Measurements from ENCODE around the gene PANX1.

The PANX1 gene

DNA sequence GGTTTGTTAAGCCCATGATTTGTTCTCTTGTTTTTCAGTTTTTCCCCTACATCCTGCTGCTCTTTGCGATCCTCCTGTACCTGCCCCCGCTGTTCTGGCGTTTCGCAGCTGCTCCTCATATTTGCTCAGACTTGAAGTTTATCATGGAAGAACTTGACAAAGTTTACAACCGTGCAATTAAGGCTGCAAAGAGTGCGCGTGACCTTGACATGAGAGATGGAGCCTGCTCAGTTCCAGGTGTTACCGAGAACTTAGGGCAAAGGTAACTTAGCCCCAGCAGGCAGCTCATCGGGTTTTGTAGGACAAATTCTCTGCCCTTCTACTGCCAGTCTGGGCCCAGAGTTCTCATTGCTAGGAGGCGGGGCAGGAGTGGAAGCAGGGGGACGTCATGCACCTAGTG lies 49.7 kb downstream of the PANX1 start:
- Histone ChIP-seq H3K4me3 (no peak overlapping the region), H3K27ac (no peak overlapping the region)

DNA sequence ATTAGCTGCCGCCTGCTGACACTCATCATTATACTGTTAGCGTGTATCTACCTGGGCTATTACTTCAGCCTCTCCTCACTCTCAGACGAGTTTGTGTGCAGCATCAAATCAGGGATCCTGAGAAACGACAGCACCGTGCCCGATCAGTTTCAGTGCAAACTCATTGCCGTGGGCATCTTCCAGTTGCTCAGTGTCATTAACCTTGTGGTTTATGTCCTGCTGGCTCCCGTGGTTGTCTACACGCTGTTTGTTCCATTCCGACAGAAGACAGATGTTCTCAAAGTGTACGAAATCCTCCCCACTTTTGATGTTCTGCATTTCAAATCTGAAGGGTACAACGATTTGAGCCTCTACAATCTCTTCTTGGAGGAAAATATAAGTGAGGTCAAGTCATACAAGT lies 51.1 kb downstream of the PANX1 start:
- H3K4me3 ChIP-seq = no peak overlapping the region

DNA sequence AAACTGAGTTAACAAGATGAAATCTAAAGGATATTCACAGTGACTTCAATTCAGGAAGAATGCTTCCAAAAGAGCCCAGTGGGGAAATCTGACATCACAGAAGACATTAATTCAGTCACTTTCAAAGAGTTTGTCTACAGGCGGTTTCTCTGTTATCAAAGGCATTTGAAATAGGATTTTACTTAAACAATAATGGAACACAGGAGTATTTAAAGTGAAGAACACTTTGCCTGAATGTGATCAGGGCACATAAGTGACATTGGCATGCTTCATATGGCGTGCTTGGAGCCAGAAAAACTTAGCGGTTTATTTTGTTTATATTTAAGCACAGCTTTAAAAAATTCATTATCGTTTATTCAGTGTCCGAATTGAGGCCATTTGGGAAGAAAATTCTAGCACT lies 52.9 kb downstream of the PANX1 start:
- no peak overlapping the region for H3K27ac ChIP-seq
- H3K4me3 ChIP-seq = no peak overlapping the region

More for the DNA sequence above, 51.1 kb downstream of the PANX1 start:
- no peak overlapping the region for H3K27ac ChIP-seq

DNA sequence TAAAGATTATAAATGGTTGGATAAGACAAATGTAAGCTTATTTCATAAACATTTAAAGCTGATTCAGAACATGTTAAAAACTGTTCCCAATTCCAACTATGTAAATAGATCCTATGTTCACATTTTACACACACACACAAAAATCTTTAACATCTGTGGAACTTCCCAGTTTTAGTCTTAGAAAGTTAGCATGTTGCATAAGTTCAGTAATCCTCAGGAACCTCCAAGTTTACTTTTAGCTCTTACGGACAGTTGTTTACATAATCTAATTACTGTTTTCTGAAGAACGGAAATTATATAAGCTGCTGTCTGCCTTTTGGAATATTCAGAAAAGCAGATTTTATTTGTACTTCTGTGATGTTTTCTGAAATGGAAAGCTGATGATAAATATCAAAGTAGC lies 53.3 kb downstream of the PANX1 start:
- Histone ChIP-seq H3K4me3 (no peak overlapping the region), H3K27ac (no peak overlapping the region)

DNA sequence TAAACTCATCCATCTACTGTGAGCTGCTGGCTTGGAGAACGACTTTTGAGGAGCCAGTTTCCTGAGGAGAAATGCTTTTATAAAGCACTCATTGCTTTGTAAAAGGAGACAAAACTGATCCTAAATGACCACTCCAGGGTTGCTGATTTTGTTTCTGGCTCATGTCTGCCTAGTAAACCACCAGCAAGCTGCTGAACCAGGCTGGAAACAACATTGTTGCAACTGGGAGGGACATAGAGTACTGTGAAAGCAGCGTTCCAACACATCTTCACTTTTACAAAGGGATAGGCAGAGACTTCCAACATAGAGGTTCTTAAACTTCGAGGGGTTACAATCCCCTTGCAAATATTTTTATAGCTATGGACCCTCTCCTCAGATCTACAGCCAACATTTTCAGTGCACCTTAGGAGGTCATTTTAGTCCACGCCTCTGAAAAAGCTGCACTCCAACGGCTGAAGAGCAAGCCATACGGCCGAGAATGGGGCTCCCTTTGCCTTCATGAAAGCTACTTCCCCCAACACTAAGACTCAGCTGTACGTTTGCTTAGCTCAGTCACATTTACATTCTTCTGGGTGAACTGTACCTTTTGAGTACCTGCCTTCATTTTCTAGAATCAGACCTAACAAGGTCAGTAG lies 54.7 kb downstream of the PANX1 start:
- Histone ChIP-seq H3K4me3 (no peak overlapping the region), H3K27ac (no peak overlapping the region)

DNA sequence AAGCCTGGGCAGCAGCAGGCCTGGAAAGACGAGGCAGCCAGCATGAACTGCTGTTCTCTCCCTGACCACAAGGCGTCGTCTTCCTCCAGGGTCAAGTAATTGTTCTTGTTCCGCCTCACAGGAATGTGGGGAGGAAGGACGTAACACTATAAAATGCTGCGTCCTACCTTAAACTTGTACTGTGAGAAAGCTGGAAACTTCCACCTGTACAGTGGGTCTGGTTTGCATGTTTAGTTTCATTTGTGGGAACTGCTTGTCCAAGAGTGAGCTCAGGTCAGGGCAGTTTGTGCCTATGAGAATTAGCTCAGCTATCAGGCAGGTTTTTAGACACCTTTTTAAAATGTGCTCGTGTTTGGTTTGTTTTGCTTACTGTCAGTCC lies 55.2 kb downstream of the PANX1 start:
- Histone ChIP-seq H3K4me3 (no peak overlapping the region), H3K27ac (peak overlapping the region in 1 of 21 experiments; percentile 10)

DNA sequence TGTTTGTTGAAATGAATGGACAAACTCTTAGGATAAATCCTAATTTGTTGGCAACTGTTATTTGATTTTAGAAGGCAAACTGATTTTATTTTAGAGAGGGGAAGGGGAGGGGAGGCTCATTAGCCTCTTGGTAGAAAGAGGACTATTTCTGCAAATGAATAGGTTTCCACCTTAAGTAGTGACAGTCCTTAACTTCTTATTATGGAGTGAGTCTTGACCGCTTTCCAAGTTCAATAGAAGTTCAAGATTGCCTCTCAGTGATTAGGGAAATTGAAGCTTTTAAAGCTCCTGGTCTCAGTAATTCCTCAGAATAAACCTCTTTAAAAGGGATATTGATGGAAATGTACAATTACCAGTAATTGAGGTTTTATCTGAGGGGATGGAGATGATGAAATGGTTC lies 55.7 kb downstream of the PANX1 start:
- no peak overlapping the region for H3K4me3 ChIP-seq
- H3K27ac ChIP-seq = peak overlapping the region in 1 of 21 experiments; percentile 10

DNA sequence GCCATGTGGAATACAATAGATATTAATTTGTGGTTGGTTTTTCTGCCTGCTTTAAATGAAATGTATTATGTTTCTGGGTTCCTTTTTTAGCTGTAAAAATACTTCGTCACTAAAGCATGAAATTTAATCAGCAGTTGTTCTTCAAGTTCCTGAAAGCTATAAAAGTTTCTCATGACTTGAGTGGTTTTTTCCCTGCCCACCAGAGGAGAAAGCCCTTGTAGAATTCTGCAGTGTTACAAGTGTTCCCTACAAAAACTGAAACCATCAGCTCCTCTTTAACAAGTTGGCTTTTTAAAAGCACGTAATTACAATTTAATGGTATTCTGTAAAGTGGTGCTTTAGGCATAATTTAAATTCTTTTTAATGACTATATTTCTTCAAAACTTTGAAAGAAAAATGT lies 56.2 kb downstream of the PANX1 start:
- no peak overlapping the region for H3K4me3 ChIP-seq
- H3K27ac ChIP-seq = peak overlapping the region in 2 of 21 experiments; percentile 10 to 11

DNA sequence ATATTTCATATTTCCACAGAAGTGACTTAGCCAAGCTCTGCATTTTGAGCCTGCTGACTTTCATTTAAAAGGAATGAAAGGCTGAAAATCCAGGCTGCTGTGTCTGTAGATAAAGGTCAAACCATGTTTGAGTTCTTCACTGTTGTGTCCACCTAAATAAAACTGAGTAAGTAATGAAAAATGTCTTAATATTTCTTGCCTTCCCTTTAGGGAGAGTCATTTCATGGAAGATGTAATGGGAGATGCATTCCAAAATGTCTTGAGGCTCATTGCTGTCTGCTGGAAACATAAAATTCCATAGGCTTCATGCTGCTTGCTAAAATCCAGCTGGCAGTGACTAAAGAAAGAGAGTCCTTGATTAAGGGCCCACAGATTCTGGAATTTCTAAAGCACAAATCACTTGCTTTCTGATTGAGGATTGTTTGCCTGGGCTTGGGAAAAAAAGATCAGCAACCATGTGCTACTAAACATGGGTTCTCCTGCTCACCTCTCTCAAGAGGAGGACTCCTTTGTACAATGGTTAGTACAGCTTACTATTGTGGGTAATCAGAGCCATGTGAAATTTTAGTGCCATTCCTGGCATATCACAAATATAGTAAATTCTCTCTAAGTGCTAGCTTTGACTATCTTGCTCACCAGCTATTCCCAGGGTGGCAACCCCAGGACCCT lies 56.9 kb downstream of the PANX1 start:
- Histone ChIP-seq H3K27ac (peak overlapping the region in 1 of 21 experiments; percentile 36), H3K4me3 (no peak overlapping the region)

DNA sequence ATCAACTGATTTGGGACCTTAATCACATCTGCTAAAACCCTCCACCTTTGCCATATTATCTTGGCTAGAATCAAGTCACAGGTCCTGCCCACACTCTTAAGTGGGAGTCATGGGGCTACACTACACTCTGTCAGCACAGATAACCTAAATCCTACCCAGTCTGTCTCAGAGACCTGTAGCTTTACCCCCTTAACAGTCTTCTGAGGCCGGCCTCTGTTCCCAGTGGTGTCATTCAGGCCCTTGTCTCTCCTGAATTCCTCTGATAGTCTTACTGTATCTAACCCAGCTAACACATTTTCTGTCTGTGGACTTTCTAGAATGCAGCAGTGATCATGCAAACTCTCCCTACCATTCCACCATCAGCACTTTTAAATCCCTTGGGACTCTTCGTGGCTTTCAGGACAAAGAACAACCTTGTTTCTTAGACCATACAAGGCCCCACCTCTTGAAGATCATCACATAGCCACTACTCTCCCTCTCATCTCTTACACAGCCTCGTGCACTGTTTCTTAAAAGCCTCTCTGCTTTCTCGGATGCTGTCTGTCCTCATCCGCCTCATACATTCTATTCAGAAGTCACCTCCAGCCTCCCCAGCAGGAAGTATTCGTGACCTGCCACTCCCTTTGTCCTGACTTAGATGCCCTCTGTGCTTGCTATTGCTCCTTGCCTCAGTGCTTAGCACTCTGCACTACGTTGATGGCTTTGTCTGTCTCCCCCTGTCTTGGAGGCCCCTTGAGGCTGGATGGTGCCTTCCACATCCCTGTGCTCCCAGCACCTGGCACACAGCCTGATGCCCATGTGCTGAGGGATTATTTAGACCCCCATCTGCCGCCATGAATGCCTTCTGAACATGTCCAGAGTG lies 57.9 kb downstream of the PANX1 start:
- H3K4me3 ChIP-seq = no peak overlapping the region
- no peak overlapping the region for H3K27ac ChIP-seq

DNA sequence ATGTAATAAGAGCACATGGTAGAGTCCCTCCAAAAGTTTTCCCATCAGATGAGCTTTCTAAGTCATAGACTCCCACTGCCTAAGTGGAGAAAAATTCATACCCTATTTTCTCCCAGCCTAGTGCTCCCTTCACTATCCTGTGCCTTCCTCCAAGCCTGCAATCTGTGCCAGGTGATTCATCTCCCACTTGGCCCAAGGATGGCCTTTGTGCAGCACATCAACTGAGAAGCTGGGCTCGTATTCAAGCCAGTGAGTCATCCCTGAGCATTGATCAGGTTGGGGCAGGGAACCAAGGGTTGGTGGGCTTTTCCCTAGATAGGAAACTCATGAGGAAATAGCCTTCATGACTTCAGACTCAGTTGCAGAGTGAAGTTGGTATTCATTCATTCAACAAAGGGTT lies 64.6 kb downstream of the PANX1 start:
- Histone ChIP-seq H3K4me3 (no peak overlapping the region), H3K27ac (no peak overlapping the region)

DNA sequence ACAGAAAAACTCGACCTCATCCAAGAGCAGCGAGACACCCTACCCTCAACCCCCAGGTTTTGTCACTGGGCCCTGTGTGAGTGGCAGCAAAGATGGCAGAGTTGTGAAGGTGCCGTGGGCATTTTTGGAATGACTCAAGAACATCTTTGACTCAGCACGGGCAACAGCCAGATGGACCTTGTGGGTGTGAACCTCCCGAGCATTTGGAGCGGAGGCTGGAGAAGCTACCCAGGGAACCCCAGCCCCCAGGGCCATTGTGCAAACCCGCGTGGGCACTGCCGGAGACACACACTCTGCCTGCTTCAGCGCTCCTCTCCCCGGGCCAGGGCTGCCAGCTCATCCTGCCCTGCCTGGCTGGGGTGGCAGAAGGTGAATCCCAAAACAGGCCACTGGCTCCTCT lies 66.1 kb downstream of the PANX1 start:
- H3K4me3 ChIP-seq = no peak overlapping the region
- H3K27ac ChIP-seq = no peak overlapping the region

DNA sequence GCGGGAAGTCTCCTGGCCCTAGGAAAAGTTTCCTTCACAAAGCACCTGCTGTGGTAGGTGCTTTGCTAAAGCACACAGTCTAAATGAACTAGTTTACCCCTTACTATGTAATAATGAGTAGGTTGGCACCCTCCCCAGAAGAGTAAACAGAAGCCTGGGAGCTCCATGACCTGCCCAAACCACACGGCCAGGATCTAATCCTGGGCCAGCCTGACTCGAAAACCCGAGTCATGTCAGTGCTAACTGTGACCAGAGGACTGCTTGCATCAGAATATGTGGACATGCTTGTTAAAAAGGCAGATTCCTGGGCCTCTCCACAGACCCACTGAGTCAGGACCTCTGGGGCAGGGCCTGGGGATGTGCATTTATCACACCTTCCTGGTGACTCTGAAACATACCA lies 67.7 kb downstream of the PANX1 start:
- Histone ChIP-seq H3K4me3 (no peak overlapping the region), H3K27ac (no peak overlapping the region)

DNA sequence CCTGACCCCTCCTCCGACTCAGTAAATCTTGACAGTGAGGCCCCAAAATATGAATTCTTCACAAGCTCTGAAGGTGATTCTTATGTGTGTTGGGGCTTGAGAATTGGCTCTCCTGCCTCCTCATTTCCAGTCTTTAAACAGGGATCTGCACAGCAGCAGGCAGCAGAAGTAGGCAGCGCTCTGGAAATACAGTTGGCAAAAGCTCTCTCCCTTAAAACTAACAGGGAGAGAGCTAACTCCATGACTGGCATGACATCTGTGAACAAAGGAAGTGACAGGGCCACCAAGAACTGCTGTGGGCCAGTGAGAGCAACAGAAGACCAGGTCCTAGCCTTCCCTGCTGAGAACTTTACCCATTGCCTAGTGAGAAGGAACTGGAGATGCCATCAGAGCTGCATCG lies 70.1 kb downstream of the PANX1 start:
- H3K27ac ChIP-seq = no peak overlapping the region
- H3K4me3 ChIP-seq = no peak overlapping the region

DNA sequence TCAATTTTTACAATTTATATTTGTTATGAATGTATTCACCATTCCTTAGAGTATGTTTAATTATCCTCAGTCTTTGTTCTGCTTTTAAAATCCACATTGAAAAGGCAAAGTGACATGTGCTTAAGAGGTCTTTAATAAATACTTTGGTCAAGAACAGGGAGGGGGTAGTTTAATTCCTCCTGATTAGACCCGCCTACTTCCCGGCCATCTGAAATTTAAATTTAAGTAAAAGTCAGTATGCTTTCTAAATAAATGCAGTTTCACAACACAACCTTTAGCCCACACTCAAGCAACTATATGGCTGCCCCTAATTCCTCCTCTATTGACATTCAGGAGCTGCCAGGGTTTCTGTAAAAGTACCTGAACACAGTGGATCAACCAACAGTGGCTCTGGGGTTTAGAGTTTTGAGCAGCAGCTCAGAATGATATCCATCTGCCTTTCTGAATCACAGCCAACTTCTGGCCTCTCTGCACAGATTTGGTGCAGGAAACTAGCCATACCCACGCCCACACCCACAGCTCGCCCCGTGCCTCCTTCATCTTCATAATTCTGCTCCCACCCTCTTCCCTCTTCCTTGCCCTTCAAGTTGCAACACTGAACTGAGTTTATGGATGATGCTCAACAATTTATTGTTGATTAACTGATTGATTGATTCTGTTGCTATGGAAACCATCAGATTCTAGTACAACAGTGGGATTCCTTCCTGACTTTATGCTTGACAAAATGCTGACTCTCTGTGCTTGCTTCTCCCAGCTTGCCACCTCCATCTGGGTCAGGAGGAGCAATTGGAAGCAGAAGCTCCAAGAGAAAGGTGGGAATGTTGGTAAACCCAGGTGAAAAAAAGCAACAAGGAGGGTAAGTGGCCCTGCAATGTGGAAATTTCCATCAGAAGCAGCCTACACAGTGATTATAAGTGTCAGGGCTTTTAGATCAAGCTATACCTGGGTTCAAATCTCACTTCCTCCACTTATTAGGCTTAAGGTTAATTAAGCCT lies 70.8 kb downstream of the PANX1 start:
- Histone ChIP-seq H3K27ac (no peak overlapping the region), H3K4me3 (no peak overlapping the region)

DNA sequence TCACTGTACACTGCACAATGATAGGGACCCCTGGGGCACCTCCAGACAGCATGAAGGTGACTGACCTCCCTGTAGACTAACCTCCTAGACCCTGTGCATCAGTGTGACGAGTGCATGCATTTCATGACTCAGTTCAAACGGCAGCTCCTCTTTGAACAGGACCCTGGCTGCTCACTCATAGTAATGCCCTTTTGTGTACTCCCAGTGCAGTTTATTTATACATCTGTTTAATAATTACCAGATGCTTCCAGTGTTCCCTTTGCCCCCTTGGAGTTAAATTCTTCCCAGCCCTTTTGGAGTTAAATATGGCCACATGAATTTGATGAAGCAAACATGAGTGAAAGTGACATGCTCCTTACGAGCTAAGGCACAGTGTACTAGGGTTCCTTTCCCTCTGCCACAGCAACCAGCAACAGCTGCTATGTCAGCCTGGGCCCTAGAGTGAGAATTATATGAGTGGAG lies 72.4 kb downstream of the PANX1 start:
- H3K4me3 ChIP-seq = no peak overlapping the region

DNA sequence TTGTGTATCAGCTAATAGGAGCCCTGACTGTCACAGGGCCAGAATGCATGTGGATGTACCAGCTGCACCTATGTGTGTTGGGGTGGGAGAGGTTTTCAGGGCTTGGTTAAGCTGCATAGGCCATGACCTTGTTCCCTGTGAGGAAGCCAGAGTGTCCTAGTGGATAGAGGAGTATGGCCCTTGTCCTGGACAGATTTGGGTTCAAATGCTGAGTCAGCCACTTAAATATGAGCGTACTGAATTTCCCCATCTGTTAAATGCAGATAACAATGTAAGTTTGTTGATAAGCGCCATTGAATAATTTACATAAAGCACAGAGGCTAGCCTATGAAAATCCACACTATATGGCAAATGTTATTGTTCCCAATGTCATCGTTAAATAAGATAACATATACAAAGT lies 74.4 kb downstream of the PANX1 start:
- no peak overlapping the region for H3K27ac ChIP-seq
- H3K4me3 ChIP-seq = no peak overlapping the region

More for the DNA sequence above, 72.4 kb downstream of the PANX1 start:
- no peak overlapping the region for H3K27ac ChIP-seq

DNA sequence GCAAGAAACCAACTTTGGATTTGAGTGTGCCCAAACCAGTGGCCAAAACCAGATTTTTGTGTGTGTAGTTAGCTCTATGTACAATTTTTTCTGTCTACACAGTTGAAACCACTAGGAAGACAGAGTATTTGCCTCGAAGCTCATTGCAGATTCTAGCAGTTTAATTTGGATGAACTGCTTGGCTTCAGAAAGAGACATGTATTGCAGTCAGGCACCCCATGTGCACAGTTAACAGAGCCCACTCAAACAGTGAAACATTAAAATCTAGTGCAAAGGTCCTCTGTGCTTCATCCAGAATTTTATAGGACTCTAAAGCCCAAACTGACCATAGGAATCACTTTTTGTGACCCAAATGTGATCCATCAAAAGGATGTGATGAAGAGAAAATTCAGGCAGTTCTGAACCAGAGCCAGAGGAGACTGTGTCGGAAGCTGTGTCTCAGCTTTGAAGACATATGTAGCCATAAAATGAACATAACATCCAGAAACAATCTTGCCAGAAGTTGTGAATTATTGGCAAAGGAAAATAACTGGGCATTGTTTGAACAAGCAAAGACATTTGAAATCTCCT lies 82.7 kb downstream of the PANX1 start:
- no peak overlapping the region for H3K4me3 ChIP-seq
- H3K27ac ChIP-seq = no peak overlapping the region

DNA sequence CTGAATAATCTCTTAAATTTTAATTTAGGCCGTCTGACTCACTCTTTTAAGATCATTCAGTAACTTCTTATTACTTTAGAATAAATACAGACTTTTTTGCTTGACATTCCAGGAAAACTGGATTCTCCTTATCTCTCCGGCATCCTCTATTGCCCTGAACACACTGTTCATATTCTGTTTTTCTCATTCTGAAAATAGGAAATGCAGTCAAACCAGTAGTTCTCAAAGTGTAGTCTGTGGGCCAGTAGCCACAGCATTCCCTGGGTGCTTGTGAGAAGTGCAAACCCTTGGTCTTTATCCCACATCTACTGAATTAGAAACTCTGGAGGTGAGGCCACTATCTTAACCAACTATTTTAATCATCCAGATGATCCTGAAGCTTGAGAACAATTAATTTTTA lies 84.3 kb downstream of the PANX1 start:
- Histone ChIP-seq H3K4me3 (no peak overlapping the region), H3K27ac (no peak overlapping the region)

All from skin epidermis (tissue), 12 donors.